NCI-H1048 (cell line): ENCODE data around the gene SLC2A2.

Experiments used
- DNase-seq: peaks from one replicate; lab custom pipeline; 2025; lab: John Stamatoyannopoulos, UW

Gene SLC2A2

GRCh38 chr3:171028779-171029232, 2.3 kb upstream of the SLC2A2 start:
- no peak for DNase-seq

DNA sequence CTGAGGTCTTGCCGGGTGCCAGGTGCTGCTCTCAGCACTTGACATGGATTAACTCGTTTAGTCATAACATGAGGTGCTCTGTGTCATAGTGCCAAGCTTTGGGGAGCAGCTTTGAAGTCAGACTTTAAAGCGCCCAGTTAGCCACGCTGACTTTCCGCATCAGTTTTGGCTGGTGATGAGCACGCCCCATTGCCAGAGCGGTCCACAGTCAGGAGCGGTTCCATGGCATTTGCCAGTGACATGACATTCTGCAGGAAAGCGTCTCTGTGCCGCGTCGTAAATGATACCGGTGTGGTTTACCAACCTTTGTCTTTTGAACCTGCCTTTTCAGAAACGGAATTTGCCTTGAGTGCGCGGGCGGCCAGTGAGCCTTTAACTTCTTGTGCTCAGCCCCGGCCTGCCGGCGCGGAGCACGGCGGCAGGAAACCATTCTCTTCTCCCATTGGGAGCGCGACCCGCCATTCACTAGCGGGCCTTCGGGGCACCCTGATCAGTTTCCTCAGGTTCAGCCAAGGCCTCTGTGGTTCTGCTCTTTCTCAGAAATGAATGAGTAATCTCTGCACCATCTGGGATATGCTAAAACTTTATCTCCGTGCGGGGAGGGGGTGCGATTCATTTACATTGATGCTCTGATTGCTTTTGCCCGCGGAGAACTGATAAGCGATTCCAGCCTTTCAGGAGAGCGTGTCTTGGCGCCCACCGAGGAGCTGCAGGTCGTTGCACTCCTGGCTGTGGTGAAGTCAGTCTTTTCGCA, 1.7 kb upstream of the SLC2A2 start:
- DNase-seq: no peak

DNA sequence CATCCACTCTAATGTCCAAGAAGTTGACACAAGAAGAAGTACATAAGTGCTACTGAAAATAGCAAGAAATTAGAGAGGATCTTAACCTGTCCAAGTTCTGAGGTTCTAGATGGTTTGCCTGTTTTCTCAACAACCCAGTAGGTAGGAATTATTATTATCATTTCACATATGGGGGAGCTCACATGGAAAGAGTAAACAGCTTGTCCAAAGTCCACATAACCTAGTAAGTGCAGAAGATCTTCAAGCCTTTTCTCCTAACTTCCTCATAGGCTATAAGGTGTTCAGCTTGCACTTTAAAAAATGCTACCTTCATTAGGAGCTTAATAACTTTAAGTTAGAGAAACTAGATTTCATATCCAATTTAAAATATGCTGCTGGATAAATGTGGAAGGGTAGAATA, 3.0 kb downstream of the SLC2A2 start:
- DNase-seq: no peak

- DNase-seq: no peak
These were observed 5.1 kb downstream of the SLC2A2 start for GRCh38 chr3:171021377-171021776.

DNA sequence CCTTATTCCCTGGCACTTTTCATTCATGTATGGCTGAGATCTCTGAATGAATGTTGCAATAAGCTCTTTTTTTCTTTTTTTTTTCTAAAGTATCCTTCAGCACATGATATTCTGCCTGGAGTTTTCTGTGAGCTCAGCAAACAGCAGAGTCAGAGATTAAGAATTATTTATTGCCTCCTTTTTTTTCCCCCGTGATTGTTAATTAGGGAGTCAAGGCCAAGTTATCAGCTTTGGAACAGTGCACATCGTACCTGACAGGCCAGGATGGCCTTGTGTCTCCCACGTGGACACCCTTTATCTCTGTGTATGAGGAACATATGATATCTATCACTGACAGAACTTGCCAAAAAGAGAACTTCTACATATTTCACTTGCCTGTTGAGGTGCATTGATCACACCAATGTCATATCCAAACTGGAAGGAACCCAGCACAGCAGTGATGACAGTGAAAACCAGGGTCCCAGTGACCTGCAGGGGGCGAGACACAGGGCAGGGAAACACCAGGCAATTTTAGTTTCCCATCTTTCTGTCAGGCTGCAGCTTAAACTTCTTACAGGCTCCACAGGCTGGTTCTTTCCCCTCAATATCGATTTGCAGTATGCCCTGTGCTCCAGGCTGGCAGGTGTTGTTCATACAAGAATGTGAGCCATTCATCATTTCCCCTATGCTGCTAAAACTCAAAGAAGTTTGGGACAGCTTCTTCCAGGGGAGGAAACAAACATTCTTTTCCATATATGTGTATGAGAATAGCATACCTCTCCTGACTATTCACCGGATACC, 8.2 kb downstream of the SLC2A2 start:
- no peak for DNase-seq

GRCh38 chr3:171013822-171014748, 12.4 kb downstream of the SLC2A2 start:
- no peak for DNase-seq

DNA sequence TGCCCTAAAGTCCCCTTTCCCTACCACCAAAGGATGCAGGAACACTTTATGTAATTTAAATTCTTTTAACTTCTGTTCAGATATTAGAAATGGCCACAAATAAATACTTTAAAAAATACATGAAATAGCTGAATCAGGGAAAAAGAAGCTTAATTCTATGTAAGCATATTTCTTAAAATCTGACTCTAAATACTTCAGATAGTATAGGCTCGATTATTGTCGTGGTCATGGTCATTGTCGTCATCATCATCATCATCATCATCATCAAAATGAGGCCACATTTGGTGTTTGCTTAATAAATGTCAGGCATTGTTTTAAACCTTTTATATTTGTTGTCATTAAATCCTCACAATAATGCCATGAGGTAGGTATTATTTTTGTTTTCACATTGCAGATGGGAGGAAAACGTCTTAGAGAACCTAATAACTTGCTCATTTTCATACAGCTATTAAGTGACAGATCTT, 14.6 kb downstream of the SLC2A2 start:
- no peak for DNase-seq

GRCh38 chr3:171011109-171011872, 15.2 kb downstream of the SLC2A2 start:
- DNase-seq: no peak

- DNase-seq: no peak
These were observed 19.2 kb downstream of the SLC2A2 start for GRCh38 chr3:171007316-171007715.

GRCh38 chr3:171005648-171006047, 20.9 kb downstream of the SLC2A2 start:
- no peak for DNase-seq

DNA sequence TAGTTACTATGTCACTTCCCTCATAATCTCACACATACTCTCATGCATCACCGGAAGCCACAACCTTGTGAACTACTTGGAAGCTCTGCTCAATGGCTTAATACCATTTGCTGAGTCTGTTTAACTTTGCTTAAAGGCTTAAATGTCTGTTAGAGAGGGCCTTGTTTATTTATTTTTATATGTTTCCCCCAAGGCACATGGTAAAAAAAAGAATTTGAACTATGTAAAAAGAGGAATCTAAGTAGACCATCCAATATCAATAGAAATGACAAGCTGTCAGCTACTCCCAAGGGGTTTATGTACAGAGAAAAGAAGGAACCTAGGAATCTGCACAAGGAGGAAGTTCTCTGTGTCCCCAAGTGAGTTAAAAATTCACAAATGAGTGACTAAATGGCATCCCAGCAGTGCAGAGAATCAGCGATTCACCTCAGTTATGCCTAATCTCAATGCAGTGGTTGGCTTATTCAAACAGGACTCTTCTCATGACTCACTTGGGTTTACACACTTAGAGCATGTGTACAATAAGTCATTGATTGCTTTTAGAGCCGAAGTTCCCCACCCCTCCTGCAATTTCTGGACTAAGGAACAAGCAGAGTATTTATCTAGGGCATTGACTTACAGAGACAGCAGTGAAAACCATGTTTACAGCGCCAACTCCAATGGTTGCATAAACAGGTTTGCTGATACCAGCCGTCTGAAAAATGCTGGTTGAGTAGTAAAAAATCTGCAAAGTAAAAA, 24.4 kb downstream of the SLC2A2 start:
- no peak for DNase-seq

DNA sequence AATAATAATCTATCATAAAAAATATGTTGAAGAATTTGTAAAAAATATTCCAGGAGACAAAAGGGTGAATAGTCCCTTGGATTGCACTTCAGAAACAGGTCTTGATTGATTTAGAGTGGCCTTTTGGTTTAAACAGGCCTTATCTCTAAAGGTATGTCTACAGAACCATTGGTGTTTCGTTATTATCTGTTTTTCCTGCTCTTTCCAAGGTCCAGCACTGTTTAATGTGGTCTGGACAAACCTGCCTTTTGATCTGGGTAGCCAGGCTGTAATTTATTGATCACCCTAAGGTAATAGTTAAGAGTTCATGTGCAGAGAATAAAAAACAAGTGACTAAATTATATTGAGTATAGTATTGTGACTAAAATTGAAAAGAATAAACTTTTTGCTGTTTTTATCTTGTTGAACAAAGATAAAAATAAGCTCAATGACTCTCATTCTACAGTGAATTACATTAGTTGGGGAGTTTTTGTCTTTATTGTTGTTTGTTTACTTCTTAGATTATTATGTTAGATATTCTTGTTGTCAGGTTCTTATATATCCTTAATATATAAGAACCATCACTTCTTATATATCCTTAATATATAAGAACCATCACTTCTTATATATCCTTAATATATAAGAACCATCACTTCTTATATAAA, 25.1 kb downstream of the SLC2A2 start:
- no peak for DNase-seq

DNA sequence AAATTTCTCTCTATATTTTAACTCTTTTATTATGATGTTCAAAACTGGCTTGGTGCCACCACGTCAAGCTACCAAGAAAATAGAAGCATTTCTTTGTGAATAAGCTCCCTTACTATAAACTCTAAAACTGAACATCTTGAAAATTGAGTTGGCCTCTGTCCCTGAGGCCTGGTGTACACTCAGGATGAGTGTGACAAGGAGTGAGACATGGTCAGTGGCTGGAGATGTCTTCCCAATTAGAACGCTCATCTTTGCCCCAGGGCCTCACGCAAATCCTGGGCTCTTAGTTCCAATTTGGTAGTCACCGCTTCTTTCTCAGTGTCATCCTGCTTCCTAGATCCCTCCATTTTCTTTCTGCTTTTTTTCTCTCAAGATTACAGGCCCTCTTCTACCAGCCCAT, 26.2 kb downstream of the SLC2A2 start:
- DNase-seq: no peak

GRCh38 chr3:170999737-171000242, 26.7 kb downstream of the SLC2A2 start:
- DNase-seq: no peak

DNA sequence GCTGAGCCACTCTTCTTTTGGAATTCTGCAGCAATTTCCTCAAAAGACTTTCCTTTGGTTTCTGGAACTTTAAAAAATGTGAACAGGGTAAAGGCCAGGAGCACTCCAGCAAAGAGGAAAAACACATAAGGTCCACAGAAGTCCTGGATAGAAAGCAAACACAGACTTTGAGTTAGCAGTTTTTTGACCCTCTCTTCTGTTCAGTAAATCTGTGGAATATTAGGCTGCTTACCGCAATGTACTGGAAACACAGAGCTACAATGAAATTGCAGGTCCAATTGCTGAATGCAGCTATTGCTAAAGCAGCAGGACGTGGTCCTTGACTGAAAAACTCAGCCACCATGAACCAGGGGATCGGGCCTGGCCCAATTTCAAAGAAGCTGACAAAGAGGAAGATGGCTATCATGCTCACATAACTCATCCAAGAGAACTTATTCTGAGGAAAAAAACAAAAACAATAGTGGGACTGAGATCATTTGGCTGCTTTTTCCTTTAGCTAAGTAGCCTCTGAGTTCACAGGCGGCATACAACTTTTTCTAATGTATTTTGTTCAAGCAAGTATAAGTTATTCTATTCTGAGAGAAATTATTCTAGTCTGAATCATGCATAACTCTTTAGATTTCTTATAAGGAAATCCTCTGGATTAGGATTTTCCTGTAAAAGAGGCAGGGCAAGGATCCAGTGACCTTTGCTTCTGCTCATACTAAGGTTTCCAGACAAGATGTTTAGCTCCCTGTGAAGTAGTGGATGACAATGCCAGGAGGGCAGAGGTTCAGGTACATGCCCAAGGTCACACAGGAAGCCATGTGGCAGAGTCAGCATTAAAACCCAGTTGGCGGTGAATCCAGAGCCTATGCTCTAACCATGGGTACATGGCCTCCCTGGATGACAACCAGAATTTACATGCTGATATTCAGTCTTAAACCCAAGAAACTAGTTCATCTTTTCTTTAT, 28.3 kb downstream of the SLC2A2 start:
- no peak for DNase-seq

DNA sequence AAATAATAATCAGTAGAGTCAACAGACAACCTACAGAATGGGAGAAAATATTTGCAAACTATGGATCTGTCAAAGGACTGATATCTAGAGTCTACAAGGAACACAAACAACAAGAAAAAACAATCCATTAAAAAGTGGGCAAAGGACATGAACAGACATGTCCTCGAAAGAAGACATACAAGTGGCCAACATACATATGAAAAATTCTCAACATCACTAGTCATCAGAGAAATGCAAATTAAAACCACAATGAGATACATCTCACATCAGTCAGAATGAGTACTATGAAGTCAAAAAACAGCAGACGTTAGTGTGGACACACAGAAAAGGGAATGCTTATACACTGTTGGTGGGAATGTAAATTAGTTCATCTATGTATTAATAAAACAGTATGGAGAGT, 33.7 kb downstream of the SLC2A2 start:
- no peak for DNase-seq

GRCh38 chr3:170991664-170992063, 34.9 kb downstream of the SLC2A2 start:
- DNase-seq: no peak

DNA sequence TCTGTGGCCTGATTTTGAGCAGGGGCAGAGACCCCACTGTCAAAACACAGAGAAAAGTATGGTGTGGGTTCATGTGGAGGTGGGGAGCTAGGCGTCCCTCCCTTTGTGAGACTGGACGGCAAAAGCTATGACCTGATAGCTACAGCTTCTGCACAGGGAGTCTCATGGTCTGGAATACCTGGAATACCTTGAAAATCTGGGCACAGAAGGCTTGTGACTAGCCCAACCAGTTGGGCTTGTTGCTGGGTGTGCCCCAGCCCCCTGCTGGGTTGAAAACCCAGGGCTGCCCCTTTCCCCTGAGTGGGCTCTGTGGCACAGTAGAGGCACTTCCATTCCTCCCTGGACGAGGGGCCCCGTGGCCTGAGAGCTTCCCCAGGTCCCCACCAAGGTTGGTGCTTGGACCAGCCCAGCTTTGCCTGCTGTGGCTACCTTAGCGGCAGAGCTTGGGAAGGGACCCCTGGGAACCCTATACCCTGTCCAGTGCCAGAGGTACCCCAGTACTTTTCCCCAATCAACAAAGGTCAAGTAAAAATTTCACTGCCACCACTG, 37.3 kb downstream of the SLC2A2 start:
- DNase-seq: no peak

- DNase-seq: no peak
These were observed 38.1 kb downstream of the SLC2A2 start for GRCh38 chr3:170988378-170988777.
